GM12875 (cell line): ENCODE data around the gene PHF14.
"Not testable (repeated sequence)": the region's sequence is repeated elsewhere in the genome, so short reads cannot be mapped to it uniquely, and the experiment has no call there.

Source experiments
- H3K4me3 ChIP-seq: one replicate; pipeline ENCODE4 v1.5.1; 2011; ENCODE audit warnings: low read depth, low read length, control low read depth
- CTCF ChIP-seq: IDR thresholded peaks from 2 replicates; pipeline ENCODE4 v1.5.1; 2011; ENCODE audit warnings: low read depth, mild to moderate bottlenecking, control low read depth, inconsistent platforms, low read length, moderate library complexity, borderline replicate concordance; ENCODE audit not compliant: insufficient read depth

Gene PHF14

DNA sequence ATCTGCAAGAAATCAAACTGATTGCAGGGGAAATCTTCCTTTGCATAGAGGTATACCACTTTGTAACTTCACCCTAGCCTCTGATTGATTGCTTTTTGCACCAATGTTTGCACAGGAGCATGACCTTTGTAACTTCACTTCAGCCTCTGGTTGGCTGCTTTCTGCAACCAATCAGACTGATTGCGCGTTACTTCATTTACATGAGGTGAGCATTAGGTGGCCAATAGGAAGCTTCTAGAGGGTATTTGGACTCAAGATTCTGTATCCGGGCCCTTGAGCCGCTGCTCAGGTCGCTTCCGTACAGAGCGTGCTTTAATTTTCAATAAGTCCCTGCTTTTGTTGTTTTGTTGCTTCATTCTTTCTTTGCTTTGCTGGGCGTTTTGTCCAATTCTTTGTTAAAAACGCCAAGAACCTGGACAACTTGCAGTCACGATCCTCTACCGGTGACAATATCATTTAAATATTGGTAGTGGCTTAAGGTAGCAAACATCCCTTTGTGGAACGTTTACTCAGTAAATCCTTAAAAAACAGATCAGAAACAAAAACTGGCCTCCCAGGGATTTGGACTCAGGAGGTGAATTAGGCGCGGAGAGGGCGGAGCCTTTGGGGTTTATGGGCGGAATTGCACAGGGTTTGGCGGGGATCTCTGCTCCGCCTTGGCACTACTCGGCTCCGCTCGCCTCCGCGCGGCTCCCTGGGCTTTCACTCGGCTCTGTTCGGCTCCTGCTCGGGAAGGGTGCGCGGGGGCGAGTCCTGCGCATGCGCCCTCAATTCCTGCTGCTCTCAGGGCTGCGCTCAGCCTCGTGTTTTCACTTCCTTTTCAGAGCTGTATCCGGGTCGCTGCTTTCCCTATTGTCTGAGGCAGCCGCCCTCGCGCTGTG, at the start of gene PHF14:
Gene PHF14 (plus strand): TSS at position 812 of the 881 bp plus-strand sequence. CDS start 452 bp downstream, outside the sequence.
- peak within 1 kb of the TSS; percentile 66 for H3K4me3 ChIP-seq
- TF ChIP-seq CTCF = no peak

DNA sequence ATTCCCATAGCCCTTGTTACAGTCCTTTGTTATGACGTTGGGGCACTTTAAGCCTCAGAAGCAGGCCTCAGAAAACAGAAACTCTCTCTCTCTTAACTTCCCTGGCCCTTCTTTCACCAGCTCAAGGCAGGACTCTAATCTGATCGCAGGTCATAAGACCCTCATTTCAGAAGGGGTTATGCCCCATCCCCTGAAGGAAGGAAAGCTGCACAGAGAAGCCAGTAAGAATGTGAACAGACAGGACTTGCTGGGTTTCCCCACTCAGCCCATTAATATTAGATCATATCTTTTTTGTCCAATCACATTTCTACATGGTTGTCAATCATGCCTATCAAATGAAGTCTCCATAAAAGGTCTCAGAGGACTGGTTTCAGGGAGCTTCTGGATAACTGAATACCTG, 49.3 kb upstream of the PHF14 start:
- no peak for TF ChIP-seq CTCF
- H3K4me3 ChIP-seq = no peak overlapping the region

DNA sequence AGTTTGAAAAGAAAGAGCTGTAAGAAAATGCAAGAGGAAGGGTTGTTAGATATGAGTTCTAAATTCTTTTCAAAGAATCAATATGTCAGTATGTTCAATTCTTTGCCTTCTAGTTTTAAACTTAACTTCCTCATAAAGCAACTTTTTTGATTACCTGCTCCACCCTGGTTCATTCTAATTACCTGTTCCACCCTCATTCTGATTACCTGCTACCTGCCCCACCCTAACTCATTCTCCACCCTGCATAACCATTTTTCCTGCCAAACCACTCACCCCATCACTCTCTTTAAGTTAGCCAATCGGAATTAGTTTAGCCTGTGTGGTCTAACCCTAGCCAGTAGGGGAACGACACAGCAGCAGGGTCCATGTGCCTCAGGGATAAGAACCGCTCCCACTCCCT, 45.5 kb upstream of the PHF14 start:
- not testable (repeated sequence) for H3K4me3 ChIP-seq

- no peak overlapping the region for H3K4me3 ChIP-seq
- no peak for TF ChIP-seq CTCF
These were observed 43.1 kb upstream of the PHF14 start for GRCh38 chr7:10930551-10930950.

DNA sequence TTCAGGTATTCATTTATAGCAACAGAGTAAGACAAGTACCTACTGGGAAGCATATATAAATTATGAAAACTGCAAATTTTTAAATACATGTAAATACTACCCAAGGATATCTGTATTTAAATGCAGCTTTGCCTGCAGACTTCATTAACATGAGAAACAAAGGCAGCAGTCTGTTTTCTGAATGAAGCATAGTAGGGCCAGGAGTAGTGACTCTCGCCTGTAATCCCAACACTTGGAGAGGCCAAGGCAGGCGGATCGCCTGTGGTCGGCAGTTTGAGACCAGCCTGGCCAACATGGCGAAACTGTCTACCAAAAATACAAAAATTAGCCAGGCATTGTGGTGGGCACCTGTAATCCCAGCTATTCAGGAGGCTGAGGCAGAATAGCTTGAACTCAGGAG, 42.5 kb upstream of the PHF14 start:
- TF ChIP-seq CTCF = no peak
- H3K4me3 ChIP-seq = no peak overlapping the region

- TF ChIP-seq CTCF = no peak
- H3K4me3 ChIP-seq = no peak overlapping the region
These were observed 39.4 kb upstream of the PHF14 start for GRCh38 chr7:10934292-10934691.

DNA sequence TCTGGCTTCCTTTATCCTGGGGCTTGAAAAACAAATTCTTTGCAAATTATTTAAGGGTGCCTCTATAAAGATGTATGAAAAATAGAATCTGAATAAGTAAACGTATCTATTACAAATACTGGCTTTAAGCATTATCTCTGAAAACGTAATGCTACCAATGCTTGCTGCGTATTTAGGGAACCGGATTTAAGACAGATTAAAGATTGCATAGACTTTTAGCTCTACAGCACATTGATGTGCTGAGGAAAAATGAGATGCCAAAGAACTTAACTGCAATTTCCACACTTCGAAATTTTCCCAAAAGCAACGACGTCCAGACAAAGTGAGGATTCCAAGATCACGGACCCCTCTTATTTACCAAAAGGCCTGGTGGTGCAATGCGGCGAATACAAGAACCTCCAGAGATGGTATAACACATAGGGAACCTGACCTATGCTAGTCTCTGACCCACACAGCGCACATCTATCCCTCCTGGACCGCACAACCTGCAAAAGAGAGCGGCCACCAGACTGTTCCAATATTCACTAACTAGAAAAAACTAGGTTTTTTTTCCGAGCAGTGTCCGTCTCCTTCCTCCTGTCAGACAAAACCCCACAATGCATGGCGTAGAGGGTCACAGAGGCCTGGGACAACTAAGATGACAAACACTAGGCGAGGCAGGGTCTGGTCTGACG, 34.3 kb upstream of the PHF14 start:
- peak overlapping the region; percentile 56 for H3K4me3 ChIP-seq
- no peak for TF ChIP-seq CTCF
